Mesenchymal stem cell (in vitro differentiated cells and primary cell): ENCODE data around the gene CDKN2AIP.
"Not testable (repeated sequence)": the region's sequence is repeated elsewhere in the genome, so short reads cannot be mapped to it uniquely, and the experiment has no call there.

ENCODE experiments used
- DNase-seq: peaks from one replicate; pipeline ENCODE4 v3.0.0-alpha.2; 2013
- H2AFZ ChIP-seq: one replicate; pipeline ENCODE4 v1.6.1; 2013; ENCODE audit warnings: low read depth, mild to moderate bottlenecking, control low read depth, inconsistent platforms, low read length, moderate library complexity
- H2AK5ac ChIP-seq: 2 replicates; pipeline ENCODE4 v1.6.1; 2013; ENCODE audit warnings: low read length, moderate library complexity, mild to moderate bottlenecking, inconsistent platforms; ENCODE audit not compliant: severe bottlenecking
- H2BK120ac ChIP-seq: one replicate; pipeline ENCODE4 v1.6.1; 2013; ENCODE audit warnings: low read depth, mild to moderate bottlenecking, inconsistent platforms, low read length, moderate library complexity
- H2BK12ac ChIP-seq, 2 experiments: one replicate each; pipeline ENCODE4 v1.6.1; 2013; ENCODE audit warnings: inconsistent platforms in 2 of 2, low read length in 2 of 2, mild to moderate bottlenecking in 2 of 2, moderate library complexity in 2 of 2, control low read depth in 1 of 2
- H2BK15ac ChIP-seq: one replicate; pipeline ENCODE4 v1.6.1; 2013; ENCODE audit warnings: mild to moderate bottlenecking, low read depth, inconsistent platforms; ENCODE audit not compliant: poor library complexity, severe bottlenecking
- H2BK5ac ChIP-seq: 2 replicates; pipeline ENCODE4 v1.6.1; 2013; ENCODE audit warnings: low read depth, mild to moderate bottlenecking, low read length, control low read depth, inconsistent platforms; ENCODE audit not compliant: poor library complexity, severe bottlenecking
- H3K14ac ChIP-seq, 2 experiments: one replicate each; pipeline ENCODE4 v1.6.1; 2013; ENCODE audit warnings: inconsistent platforms in 2 of 2, low read length in 2 of 2, control low read depth in 1 of 2, mild to moderate bottlenecking in 1 of 2, moderate library complexity in 1 of 2
- H3K18ac ChIP-seq, 2 experiments: one replicate each; pipeline ENCODE4 v1.6.1; 2013; ENCODE audit warnings: inconsistent platforms in 2 of 2, low read length in 2 of 2, control low read depth in 1 of 2, low read depth in 1 of 2, mild to moderate bottlenecking in 1 of 2
- H3K23ac ChIP-seq, 2 experiments: one replicate each; pipeline ENCODE4 v1.6.1; 2013; ENCODE audit warnings: inconsistent platforms in 2 of 2, low read length in 2 of 2, mild to moderate bottlenecking in 2 of 2, moderate library complexity in 2 of 2, control low read depth in 1 of 2
- H3K27ac ChIP-seq: 2 replicates; pipeline ENCODE4 v1.5.1; 2013; ENCODE audit warnings: mild to moderate bottlenecking, moderate library complexity, low read length, control low read depth, inconsistent platforms; ENCODE audit not compliant: poor library complexity, severe bottlenecking
- H3K27me3 ChIP-seq, 2 experiments: 2 replicates each; pipeline versions ENCODE4 v1.6.1 to v1.7.0; 2013; ENCODE audit warnings: low read length in 2 of 2, mild to moderate bottlenecking in 2 of 2, moderate library complexity in 2 of 2, control low read depth in 1 of 2, inconsistent platforms in 1 of 2; ENCODE audit not compliant: control insufficient read depth in 1 of 2, insufficient read depth in 1 of 2
- H3K36me3 ChIP-seq, 2 experiments: 2 replicates each; pipeline versions ENCODE4 v1.6.1 to v1.7.0; 2013; ENCODE audit warnings: low read length in 2 of 2, control low read depth in 1 of 2, inconsistent platforms in 1 of 2, low read depth in 1 of 2, mild to moderate bottlenecking in 1 of 2; ENCODE audit not compliant: insufficient read depth in 2 of 2, control insufficient read depth in 1 of 2
- H3K4ac ChIP-seq, 2 experiments: one replicate each; pipeline ENCODE4 v1.6.1; 2013; ENCODE audit warnings: inconsistent platforms in 2 of 2, low read length in 2 of 2, mild to moderate bottlenecking in 2 of 2, moderate library complexity in 2 of 2, control low read depth in 1 of 2, low read depth in 1 of 2
- H3K4me1 ChIP-seq: 2 replicates; pipeline ENCODE4 v1.6.1; 2013; ENCODE audit warnings: low read depth, low read length, control low read depth; ENCODE audit not compliant: control insufficient read depth, insufficient read depth
- H3K4me2 ChIP-seq: 2 replicates; pipeline ENCODE4 v1.6.1; 2013; ENCODE audit warnings: low read length, mild to moderate bottlenecking, inconsistent platforms; ENCODE audit not compliant: poor library complexity, severe bottlenecking
- H3K4me3 ChIP-seq, 2 experiments: 2 replicates each; pipeline versions ENCODE4 v1.5.1 to v1.7.0; 2013; ENCODE audit warnings: low read length in 2 of 2, mild to moderate bottlenecking in 2 of 2, control low read depth in 1 of 2, low read depth in 1 of 2; ENCODE audit not compliant: insufficient read depth in 1 of 2
- H3K79me1 ChIP-seq: replicated peaks from 2 replicates; pipeline ENCODE4 v1.6.1; 2013; ENCODE audit warnings: mild to moderate bottlenecking, control low read depth, low read length, inconsistent platforms; ENCODE audit not compliant: poor library complexity, severe bottlenecking
- H3K9ac ChIP-seq: 2 replicates; pipeline ENCODE4 v1.7.0; 2013; ENCODE audit warnings: mild to moderate bottlenecking, low read length, moderate library complexity
- H3K9me3 ChIP-seq: 2 replicates; pipeline ENCODE4 v1.7.0; 2013; ENCODE audit warnings: mild to moderate bottlenecking, low read length; ENCODE audit not compliant: control insufficient read depth
- H4K8ac ChIP-seq: one replicate; pipeline ENCODE4 v1.6.1; 2013; ENCODE audit warnings: inconsistent platforms, mild to moderate bottlenecking, low read length, moderate library complexity
- H4K91ac ChIP-seq: one replicate; pipeline ENCODE4 v1.6.1; 2013; ENCODE audit warnings: mild to moderate bottlenecking, low read length, inconsistent platforms
- WGBS: methylation state at CpG from one replicate; pipeline ENCODE4 v1.1.7; 2013; ENCODE audit warnings: mixed read lengths; 5-methylcytosine and 5-hydroxymethylcytosine counted together

CDKN2AIP gene

DNA sequence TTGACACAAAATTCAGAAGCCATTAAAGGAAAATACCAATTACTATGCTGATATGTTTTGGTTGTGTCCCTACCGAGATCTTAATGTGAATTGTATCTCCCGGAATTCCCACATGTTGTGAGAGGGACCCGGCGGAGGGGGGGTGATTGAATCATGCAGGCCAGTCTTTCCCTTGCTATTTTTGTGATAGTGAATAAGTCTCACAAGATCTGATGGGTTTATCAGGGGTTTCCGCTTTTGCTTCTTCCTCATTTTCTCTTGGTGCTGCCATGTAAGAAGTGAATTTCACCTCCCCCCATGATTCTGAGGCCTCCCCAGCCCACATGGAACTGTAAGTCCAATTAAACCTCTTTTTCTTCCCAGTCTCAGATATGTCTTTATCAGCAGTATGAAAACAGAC lies 21.4 kb downstream of the CDKN2AIP start:
- DNase-seq, H3K36me3 ChIP-seq, H3K79me1 ChIP-seq, H2BK5ac ChIP-seq, H3K9me3 ChIP-seq, H2BK120ac ChIP-seq, H4K8ac ChIP-seq, H3K4me3 ChIP-seq, H3K4ac ChIP-seq, H2BK12ac ChIP-seq, H4K91ac ChIP-seq, H3K14ac ChIP-seq, H3K4me2 ChIP-seq, H3K27me3 ChIP-seq, H3K27ac ChIP-seq, H2BK15ac ChIP-seq, H3K18ac ChIP-seq, H2AFZ ChIP-seq, H2AK5ac ChIP-seq, H3K9ac ChIP-seq, H3K23ac ChIP-seq, H3K4me1 ChIP-seq: not testable (repeated sequence)
- WGBS: 80% methylated on average over 5 of the region's 5 CpGs

DNA sequence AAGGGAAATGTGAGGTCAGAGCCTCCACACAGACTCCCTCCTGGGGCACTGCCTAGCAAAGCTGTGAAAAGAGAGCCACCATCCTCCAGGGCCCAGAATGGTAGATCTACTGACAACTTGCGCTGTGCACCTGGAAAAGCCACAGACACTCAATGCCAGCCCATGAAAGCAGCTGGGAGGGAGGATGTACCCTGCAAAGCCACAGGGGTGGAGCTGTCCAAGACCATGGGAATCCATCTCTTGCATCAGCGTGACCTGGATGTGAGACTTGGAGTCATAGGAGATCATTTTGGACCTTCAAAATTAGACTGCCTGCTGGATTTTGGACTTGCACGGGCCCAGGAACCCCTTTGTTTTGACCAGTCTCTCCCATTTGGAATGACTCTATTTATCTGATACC lies 22.8 kb downstream of the CDKN2AIP start:
- no peak overlapping the region for H2BK15ac ChIP-seq
- H3K27me3 ChIP-seq: no peaks in the 10 kb centered on the region
- H3K9me3 ChIP-seq: no peaks in the 10 kb centered on the region
- H3K4me2 ChIP-seq: no peak overlapping the region
- no peak overlapping the region for H3K4ac ChIP-seq
- no peak overlapping the region for H2BK5ac ChIP-seq
- H3K79me1 ChIP-seq: no peaks in the 10 kb centered on the region
- no peak overlapping the region for H4K8ac ChIP-seq
- WGBS: 92% methylated on average over 3 of the region's 3 CpGs
- DNase-seq: no peak
- no peak overlapping the region for H4K91ac ChIP-seq
- no peak overlapping the region for H3K4me3 ChIP-seq
- no peaks in the 10 kb centered on the region for H3K36me3 ChIP-seq
- H3K9ac ChIP-seq: no peak overlapping the region
- no peak overlapping the region for H3K27ac ChIP-seq
- H3K4me1 ChIP-seq: peaks cover 1% of the 10 kb centered on the region
- H2AK5ac ChIP-seq: no peak overlapping the region
- no peak overlapping the region for H2BK120ac ChIP-seq
- no peak overlapping the region for H2AFZ ChIP-seq
- no peak overlapping the region for H3K14ac ChIP-seq
- no peak overlapping the region for H3K18ac ChIP-seq
- H3K23ac ChIP-seq: no peak overlapping the region
- no peak overlapping the region for H2BK12ac ChIP-seq

GRCh38 chr4:183468210-183469095 lies 24.0 kb downstream of the CDKN2AIP start:
- no peak overlapping the region for H3K27ac ChIP-seq
- H3K79me1 ChIP-seq: no peaks in the 10 kb centered on the region
- DNase-seq: peak; percentile 54
- H3K14ac ChIP-seq: no peak overlapping the region
- no peaks in the 10 kb centered on the region for H3K9me3 ChIP-seq
- no peak overlapping the region for H3K4me3 ChIP-seq
- WGBS: 56% methylated on average over 3 of the region's 7 CpGs
- no peak overlapping the region for H3K23ac ChIP-seq
- no peak overlapping the region for H3K9ac ChIP-seq
- no peak overlapping the region for H4K8ac ChIP-seq
- no peak overlapping the region for H2BK5ac ChIP-seq
- H3K36me3 ChIP-seq: no peaks in the 10 kb centered on the region
- H2AK5ac ChIP-seq: no peak overlapping the region
- no peak overlapping the region for H4K91ac ChIP-seq
- no peak overlapping the region for H3K4ac ChIP-seq
- H3K18ac ChIP-seq: no peak overlapping the region
- no peak overlapping the region for H2BK15ac ChIP-seq
- no peak overlapping the region for H3K4me2 ChIP-seq
- no peak overlapping the region for H2BK12ac ChIP-seq
- no peak overlapping the region for H2BK120ac ChIP-seq
- no peaks in the 10 kb centered on the region for H3K27me3 ChIP-seq
- peaks cover 1% of the 10 kb centered on the region for H3K4me1 ChIP-seq
- no peak overlapping the region for H2AFZ ChIP-seq

DNA sequence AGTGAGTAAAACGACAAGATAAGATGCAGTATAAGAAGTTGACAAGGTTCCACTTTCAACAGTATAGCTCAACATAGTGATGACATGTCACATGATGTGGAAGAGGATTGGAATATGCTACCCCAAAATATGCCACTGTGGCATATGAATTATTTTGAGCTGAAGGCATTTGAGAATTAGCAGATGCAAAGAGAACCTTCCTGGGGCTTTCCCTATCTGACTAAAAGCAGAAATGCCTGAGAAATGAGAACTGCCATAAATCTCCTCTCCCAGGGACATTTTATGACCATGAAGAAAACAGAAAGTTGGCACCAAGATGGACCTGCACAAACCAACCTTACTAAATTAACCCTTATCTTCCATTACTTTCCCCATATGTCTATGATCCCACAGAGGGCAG lies 24.8 kb downstream of the CDKN2AIP start:
- Histone ChIP-seq H2AK5ac (no peak overlapping the region), H2BK15ac (no peak overlapping the region), H3K27ac (no peak overlapping the region), H4K8ac (no peak overlapping the region), H3K4me1 (peaks cover 1% of the 10 kb centered on the region), H3K4ac (no peak overlapping the region), H3K9ac (no peak overlapping the region), H3K79me1 (no peaks in the 10 kb centered on the region), H3K27me3 (no peaks in the 10 kb centered on the region), H2BK5ac (no peak overlapping the region), H3K18ac (no peak overlapping the region), H3K9me3 (no peaks in the 10 kb centered on the region), H3K4me3 (no peak overlapping the region), H4K91ac (no peak overlapping the region), H2BK12ac (no peak overlapping the region), H3K14ac (no peak overlapping the region), H2BK120ac (no peak overlapping the region), H3K4me2 (no peak overlapping the region), H2AFZ (no peak overlapping the region), H3K36me3 (no peaks in the 10 kb centered on the region), H3K23ac (no peak overlapping the region)
- DNase-seq: peak; percentile 27
- 85% methylated on average over 1 of the region's 1 CpG for WGBS
